GM18870 (cell line): Measurements from ENCODE around the gene SAYSD1.

ENCODE experiments used
- ATAC-seq: cut with Tn5 transposase; IDR thresholded peaks from one replicate; pipeline ENCODE4 v1.9.1; 2021; ENCODE audit warnings: moderate library complexity; ENCODE audit not compliant: unreplicated experiment

SAYSD1 gene

DNA sequence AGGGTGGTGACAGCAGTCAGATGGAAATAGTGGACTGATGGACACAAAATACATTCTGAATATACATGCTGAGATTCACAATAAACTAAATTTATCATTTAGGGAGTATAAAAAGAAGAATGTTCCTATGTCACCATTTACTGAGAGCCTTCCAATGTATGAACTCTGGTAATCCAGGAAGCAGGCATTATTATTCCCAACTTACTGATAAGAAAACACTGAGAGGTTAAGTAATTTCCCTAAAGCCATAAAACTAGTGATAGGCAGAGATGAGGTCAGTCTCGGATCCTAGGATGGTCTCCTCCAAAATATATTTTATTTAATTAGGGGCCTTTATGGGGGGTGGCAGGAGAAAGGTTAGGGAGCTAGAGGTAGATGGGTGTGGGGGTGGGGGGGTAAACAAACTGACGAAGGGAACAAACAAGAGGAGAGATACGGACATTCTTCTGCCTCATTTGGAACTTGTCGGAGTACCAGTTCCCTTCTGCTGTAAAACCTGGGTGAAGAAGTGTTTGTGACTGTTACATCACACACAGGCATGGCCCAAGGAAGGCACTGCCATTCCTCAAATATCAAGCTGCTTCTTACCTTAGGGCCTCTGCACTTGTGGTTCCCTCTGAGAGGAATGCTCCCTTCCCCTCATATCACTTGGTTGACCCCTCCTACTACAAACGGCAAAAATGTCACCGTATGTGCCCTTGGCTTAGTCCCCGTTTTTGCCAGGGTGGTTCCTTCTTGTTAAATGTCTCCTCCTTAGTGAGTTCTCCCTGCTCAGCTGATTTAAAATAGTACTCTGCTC is 6.7 kb downstream of the SAYSD1 start:
- no peak for ATAC-seq

DNA sequence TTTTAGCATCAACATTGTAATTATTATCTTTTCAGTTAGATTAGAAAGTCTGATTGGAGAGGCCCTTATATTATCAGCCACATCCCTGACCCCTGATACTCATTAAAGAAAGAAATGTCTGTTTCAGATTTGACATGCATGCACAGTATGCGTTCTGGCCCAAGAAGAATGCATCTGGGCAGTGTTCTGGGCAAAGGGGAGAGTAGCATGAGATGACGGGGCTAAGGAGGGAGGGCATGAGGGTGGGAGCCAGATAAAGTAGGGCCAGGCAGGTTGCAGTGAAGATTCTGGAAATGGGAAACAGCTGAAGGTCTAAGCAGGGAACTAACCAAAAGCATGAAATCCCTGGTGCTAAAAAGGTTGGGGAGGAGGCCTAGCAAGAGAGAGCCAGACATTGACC is 7.3 kb downstream of the SAYSD1 start:
- ATAC-seq, result no peak

DNA sequence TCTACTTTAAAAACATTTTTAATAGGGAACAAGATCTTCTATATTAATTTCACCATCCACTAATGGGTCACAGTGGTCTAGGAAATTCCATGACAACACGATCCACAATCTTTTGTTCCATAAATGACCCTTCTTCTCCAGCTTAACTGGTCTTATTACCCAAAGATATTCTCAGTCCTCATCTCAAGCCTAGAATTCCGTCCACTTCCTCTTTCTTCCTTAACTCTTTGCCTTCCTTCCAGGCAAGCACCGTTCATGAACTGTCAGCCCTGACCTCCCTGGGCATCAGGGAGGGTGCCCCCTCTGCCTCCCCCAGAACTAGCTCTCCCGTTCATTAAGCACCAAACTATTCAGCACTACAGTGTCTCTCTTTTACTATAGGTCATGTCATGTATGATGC is 8.0 kb downstream of the SAYSD1 start:
- ATAC-seq, result no peak

DNA sequence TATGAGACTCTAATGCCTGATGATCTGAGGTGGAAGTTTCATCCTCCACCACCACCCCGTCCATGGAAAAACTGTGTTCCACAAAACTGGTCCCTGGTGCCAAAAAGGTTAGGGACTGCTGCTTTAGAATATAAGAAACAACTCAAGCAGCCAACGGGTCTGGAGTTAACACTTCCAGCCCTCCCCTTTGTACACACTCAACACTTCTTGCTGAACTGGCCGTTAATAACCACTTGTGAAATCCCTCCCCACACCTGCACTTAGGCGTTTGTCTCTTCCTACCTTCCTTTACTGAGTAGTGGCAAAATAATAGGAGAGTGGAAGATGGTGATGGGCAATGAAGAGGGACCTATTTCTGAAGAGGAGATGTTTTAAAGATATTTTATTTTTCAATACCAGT is 10.5 kb downstream of the SAYSD1 start:
- no peak for ATAC-seq

DNA sequence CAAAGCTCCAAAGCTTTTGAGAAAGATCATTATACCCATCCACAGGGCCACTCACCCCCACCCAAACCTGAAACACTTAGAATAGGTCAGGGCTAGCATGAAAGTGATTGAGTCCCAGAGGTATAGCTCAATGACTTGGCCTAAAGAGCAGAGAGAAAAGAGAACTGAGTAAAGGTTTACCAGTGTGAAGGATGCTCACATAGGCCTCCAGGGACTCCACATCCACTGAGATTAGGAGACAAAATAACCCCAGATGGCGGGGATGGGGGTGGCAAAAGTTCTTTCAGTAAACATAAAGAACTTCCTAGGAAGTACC is 12.2 kb downstream of the SAYSD1 start:
- no peak for ATAC-seq

DNA sequence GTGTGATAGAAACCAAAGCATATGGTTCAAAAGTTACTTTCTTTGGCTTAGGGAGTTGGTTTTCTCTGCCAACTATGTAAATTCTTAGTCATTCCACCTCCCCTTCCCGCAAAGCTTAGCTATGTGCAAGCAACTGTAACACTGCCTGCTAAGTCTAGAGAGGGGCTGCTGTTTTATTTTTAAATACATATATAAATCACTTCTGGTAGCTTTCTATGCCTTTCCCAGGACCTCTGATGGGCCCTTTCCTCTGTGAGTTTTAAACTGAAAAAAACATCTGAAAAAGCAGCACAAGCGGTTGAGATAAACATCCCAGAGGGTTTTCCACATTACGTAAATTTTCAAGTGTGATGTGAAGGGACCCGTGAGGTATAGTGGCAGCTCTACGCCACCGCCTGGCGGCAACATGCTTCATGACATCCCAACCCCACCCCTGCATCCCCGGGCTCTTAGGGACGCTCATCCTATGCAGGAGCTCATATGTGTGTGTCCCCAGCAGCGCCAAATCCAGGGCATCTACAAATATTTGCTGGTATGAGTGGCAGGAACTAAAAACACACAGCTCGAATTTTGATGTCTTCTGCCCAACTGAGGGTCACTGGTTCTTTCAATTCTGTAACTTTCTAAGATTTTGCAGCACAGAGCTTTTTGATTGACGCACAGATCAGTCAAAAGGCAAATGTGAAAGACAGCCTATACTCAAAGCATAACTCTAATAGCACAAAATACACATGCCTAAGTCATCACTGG is 12.7 kb downstream of the SAYSD1 start:
- ATAC-seq, result no peak

DNA sequence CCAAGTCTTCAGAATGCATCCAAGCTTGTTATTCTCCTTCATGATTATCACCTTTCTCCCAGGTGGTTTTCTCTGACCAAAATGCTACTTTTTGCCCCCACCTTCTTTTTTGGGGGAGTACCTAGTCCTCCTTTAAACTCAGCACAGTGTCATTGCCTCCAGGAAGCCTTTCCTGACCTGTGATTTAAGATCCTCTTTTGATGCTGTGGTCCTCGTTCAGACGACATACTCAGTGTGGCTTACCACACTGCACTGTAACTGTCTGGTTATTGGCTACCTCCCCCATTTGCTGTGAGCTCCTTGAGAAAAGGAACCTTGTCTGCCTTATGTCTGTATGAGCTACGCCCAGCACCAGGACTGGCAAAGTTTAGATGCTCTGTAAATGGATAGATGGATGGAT is 14.6 kb downstream of the SAYSD1 start:
- no peak for ATAC-seq

DNA sequence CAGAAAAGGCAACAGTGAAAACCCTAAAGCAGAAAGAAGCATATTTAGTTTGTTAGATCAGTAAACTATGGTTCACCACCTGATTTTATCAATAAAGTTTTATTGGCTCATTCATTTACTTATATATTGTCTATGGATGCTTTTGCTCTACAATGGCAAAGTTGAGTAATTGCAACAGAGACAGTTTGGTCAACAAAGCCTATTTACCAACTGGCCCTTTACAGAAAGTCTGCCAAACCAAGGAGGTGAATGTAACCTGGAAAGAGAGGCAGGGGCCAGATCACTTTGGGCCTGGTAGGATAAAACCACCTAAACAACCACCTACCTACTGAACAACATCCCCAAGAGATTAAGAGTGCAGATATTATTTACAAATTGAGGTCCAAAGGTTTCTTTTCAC is 19.4 kb downstream of the SAYSD1 start:
- ATAC-seq, result no peak

DNA sequence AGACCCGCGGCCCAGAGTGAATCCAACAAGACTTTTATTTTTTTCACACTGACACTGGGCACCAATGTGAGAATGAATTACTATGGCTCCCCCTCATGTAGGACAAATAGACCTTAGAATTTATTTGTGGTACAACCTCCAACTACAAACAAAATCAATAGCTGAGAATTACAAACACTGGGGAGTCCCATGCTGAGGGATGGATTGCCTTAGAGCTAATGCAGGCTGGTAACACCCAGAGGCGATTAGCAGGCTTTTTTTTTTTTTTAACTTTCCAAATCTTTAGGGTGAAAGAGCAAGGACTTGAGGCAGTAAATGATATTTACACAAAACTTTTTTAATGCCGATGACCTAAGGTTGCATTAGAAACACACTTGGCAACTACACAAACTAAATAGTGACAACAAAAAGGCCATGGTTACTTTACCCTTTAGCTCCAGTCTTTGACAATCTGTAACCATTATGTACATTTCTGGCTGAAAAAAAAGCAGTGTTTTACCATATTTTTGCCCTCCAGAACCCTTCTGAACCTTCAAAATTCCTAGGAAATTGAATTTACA is 21.8 kb downstream of the SAYSD1 start:
- no peak for ATAC-seq

DNA sequence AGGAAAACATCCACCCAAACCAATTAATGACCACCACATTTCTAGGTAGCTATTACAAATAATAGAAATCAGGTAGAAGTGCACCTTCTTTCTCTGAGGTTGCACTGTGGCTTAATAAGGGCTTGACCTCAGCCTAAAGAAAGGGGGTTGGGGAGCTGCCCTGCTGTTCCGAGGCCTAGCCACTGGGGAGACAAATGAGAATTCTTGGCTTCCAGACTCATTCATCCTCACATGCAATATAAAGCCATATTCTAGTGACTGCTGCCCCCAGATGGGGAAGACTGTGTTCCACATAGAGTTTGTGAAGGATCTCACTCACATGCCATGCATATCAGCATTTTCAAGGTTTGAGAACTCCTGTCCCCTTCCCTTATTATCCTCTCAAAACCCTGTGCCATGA is 22.9 kb downstream of the SAYSD1 start:
- no peak for ATAC-seq

DNA sequence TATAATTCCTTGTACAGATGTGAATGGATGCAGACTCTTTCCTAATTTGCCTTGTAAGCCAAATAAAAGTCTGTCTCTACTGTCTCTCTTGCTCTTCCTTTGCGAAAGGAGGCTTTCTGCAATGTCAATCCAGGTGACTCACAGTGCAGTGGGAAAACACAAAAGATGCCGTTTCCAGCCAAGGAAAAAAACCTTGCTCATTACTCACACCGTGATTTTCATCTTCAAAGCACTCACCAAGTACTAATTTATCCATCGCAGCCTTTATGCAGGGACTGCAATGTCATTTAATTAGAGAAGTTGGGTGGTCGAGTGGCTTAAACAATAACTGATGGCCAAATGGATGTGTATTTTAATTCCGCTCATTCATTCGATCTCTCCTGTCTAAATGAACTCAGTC is 23.8 kb downstream of the SAYSD1 start:
- ATAC-seq, result no peak

DNA sequence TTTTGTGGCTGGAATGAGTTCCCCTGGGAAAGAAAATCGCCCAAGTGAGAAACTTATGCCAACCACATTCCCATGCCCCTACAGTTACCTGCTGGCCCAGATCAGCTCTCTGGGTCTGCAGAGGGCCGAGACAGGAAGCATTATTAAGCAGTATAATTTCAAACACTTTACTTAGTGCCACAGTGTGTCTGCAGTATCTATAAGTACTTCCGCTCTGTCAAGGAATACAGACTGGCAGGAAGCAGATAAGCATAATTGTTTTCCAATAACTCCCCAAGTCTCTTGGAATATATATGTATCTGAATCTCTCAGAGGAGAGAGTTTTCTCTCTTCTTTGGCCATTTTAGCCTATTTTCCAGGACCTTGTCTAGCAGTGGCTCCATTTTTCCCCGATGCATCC is 24.9 kb downstream of the SAYSD1 start:
- no peak for ATAC-seq

DNA sequence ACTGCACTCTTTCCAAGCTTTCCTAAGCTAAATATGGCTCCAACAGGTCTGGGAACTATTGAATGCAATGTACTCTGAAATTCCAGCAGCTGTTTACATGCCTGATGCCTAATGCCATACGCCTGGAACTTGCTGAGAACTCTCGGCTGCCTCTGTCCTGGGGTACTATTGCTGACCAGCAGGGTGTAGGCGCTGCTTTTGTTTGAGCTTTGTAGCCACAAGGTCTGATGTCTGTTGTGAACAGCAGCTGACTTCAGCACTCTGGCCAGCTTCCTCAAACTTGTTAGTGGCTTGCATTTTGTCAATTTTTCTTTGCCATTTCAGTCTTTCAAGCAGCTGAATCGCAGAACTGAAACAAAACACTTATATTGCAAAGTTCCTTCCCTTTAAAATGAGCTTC is 26.7 kb downstream of the SAYSD1 start:
- no peak for ATAC-seq

DNA sequence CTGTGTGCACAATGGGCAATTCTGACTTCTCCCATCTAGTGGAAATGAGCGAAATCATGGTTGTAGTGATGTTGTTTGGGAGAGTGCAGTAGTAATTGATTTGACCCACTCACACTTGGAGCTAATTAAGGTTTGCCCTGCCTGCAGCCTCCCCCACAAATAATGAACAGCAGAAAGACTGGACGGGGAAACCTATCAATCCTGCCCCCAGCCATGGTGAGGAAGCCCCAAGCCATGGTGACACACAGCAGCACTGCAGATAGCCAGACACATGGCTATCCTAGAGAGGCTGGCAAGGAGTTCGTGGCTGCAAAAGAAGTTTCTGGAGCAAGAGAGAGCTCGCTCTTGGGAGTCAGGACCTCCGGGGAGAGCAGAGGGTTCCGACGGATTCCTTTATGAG is 27.8 kb downstream of the SAYSD1 start:
- no peak for ATAC-seq

DNA sequence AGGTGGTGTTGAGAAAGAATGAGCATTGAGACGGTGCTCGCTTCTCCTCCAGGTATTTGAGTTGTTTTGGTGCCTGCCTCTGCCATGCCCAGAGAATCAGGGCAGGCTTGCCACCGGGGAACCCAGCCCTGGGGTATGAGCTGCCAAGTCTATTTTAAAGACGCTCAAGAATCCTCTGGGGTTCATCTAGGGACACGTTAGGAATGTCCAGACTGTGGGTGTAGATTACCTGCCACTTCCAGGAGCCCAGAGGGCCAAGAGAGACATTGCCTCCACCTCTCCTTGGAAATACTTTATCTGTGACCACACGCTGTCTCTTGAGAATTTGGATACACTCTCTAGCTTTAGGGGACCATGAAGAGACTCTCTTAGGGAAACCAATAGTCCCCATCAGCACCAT is 28.3 kb downstream of the SAYSD1 start:
- no peak for ATAC-seq

DNA sequence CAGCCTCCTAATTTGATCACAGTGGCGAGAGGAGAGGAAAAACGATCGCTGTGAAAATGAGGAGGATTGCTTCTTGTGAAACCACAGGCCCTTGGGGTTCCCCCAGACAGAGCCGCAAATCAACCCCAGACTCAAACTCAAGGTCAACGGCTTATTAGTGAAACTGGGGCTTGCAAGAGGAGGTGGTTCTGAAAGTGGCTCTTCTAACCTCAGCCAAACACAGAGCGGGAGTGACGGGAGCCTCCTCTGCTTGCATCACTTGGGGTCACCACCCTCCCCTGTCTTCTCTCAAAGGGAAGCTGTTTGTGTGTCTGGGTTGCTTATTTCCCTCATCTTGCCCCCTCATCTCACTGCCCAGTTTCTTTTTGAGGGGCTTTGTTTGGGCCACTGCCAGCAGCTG is 28.7 kb downstream of the SAYSD1 start:
- ATAC-seq, result no peak

DNA sequence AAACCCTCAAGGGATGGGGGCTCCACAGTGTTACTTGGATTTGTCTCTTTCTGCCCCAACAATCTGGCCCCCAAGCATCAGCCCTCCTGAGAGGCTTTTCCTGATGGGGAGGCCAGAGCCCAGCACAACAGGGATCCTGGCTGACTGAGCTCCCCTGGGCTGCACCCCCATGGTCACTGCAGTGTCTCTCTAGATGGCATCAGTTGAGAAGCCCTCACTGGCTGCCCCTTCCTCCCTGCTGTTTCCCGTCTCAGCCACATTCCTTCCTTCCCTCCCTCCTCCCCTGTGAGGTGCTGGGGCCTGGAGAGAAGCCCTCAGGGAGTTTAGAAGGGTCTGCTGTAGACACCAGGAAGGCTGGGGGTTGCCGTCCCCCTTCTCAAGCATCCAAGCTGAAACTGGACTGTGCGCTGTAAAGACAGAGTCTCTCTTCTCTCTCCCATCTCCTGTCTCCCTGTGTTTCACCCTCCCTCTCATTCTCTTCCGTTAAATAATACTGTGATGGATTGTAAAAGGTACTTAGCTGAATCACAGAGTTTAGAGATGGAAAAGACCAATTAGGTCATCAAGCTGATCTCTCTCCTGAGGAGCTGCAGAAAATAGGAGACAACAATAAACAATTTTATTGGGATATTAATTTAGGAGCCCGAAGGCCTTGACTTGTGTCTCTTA is 29.7 kb downstream of the SAYSD1 start:
- ATAC-seq, result no peak

DNA sequence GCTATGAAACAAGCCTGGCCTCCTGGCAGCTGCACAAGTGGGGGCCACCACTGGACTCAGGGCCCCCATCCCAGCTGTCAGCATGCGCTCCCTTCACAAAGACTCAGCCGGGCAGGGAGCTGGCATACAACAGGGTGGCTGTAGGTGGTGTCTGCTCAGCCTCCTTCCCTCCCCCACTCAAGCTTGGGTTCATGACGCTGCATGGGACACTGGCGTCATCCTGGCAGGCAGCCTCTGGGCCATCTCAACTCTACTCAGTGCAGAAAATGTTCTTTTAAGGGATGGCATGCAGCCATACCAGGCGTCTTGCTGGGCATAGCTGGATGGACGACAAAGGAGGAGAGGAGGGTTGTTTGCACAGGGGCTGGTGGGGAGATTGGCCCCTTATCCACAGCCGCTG is 30.5 kb downstream of the SAYSD1 start:
- ATAC-seq, result no peak

DNA sequence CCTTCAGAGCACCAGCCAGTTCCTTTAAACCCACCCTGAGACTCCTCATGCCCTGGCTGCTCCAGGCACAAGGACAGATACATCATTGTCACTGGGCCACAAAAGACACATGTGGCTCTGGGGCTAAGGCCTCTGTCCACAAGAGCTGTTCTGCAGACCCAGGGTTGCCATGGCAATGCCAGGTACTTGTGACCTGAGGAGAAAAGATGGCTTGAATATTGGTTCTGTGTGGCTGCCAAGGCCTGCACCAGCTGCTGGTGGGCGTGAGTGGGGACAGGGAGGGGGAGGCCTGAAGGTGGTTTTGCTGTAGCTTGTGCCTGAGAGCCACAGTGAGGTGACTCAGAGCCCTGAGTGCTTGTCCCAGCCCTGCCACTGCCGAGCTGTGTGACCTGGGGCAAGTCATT is 31.8 kb downstream of the SAYSD1 start:
- no peak for ATAC-seq

DNA sequence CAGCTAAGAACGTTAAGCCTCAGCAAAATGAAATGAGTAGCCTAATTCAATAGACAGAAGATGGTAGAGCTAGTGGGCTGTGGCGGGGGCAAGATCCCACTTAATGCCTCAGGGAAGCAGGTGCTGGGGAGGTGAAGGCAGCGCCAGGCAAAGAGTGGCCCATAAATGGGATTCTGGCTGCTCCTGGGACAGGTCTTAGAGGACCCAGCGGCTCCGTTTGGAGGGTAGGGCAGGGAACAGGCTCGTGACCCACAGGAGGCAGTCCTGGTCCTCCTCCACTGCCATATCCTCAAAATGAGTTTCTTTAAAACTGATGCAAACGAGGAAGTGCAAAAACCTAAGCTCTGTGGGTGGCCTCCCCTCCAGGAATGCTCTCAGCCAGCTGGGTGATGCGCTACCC is 32.7 kb downstream of the SAYSD1 start:
- ATAC-seq, result no peak

DNA sequence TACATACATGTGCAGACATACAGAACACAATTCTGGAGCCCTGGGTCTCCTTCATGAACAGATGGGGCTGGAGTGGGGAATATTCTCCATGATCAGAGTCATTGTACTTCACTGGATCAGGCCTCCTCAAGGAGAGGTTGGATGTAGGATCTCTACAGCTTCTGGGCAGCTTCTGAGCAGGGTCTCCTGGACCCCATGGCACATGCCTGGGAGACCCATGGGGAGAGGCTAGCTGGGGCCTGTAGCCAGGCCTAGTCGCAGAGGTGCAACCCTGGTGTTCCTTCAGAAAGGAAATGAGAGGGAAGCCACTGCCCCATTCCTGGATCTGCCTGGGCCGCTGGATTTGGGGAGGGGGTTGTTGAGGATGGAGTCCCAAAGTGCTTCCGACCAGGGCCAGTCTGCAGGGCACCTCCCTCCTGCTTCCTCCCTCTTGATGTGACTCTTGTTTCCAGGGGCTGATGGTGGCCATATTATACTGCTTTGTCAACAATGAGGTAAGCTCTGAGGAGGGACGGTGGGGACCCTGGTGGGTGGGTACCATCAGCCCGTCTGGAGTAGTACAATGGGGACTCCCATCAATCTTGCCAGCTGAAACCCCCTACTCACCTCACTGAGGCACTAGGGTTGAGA is 34.6 kb downstream of the SAYSD1 start:
- no peak for ATAC-seq
